Esophagus muscularis mucosa (tissue), 4 donors: Measurements from ENCODE around the gene LNPEP. TPM values are rescaled to one million over a fixed set of nuclear protein-coding genes. Genes with fewer than 3 reads are reported as not detected.

Experiments used
- DNase-seq: peaks from one replicate; pipeline ENCODE4 v3.0.0-alpha.2; 2017; ENCODE audit errors: extremely low spot score
- H3K27ac ChIP-seq, 4 donors: fragments of 200-600 bp; sonication (generic); replicated peaks in 1 of 4; 1 replicate in 3 of 4; 2 replicates in 1 of 4; pipeline ENCODE4 v1.5.1; 2016 to 2019; ENCODE audit warnings: mild to moderate bottlenecking in 1 of 4
- H3K27me3 ChIP-seq, 4 donors: fragments of 200-600 bp; sonication (generic); one replicate each; pipeline versions ENCODE4 v1.5.1 to v1.6.0; 2016 to 2019
- H3K36me3 ChIP-seq, 4 donors: fragments of 200-600 bp; sonication (generic); one replicate each; pipeline ENCODE4 v1.5.1; 2016 to 2019
- H3K4me1 ChIP-seq, 4 donors: fragments of 200-600 bp; sonication (generic); one replicate each; pipeline ENCODE4 v1.5.1; 2016 to 2019
- H3K4me3 ChIP-seq, 4 donors: fragments of 200-600 bp; sonication (generic); 1 replicate in 2 of 4; 2 replicates in 2 of 4; pipeline ENCODE4 v1.5.1; 2016 to 2019; ENCODE audit warnings: mild to moderate bottlenecking in 4 of 4, moderate library complexity in 1 of 4
- H3K9me3 ChIP-seq, 4 donors: fragments of 200-600 bp; sonication (generic); 1 replicate in 3 of 4; 2 replicates in 1 of 4; pipeline ENCODE4 v1.5.1; 2016 to 2019
- CTCF ChIP-seq, 3 experiments: fragments of 200-600 bp in 2 of 3; fragments of 450-650 bp in 1 of 3; sonication (generic) in 2 of 3; IDR thresholded peaks; one replicate each; pipeline ENCODE4 v1.5.1; 2017 to 2019; ENCODE audit warnings: antibody characterized with exemption in 3 of 3, mild to moderate bottlenecking in 2 of 3, moderate library complexity in 1 of 3
- EP300 ChIP-seq: sonication (generic); formaldehyde crosslinking; IDR thresholded peaks from one replicate; pipeline ENCODE4 v1.6.1; 2017; ENCODE audit warnings: antibody characterized with exemption
- POLR2A ChIP-seq: fragments of 450-650 bp; IDR thresholded peaks from one replicate; pipeline ENCODE4 v1.6.1; 2017; ENCODE audit warnings: antibody characterized with exemption, moderate library complexity, mild to moderate bottlenecking, low read depth
- POLR2AphosphoS5 ChIP-seq, 2 donors: sonication (generic); formaldehyde crosslinking; IDR thresholded peaks; one replicate each; pipeline ENCODE4 v1.6.1; 2017; ENCODE audit warnings: antibody characterized with exemption in 2 of 2
- WGBS: methylation state at CpG from one replicate; pipeline ENCODE4 v1.1.5; 2018; 5-methylcytosine and 5-hydroxymethylcytosine counted together
- intact Hi-C: fragments of 100-400 bp; cut with DNase I; formaldehyde crosslinking; loops from one replicate; pipeline ENCODE4 v1.15.1; 2023
- total RNA-seq, 4 donors: library from RNA; depleted of rRNA; stranded (reverse); fragments of >200 nt; gene quantifications; one replicate each; pipeline versions ENCODE4 v1.1.0 to v1.2.1, GENCODE V29; 2016

Gene LNPEP
- total RNA-seq, 4 donors from 2014 or later, result 55.2 to 80.2 (median 65.6) TPM

DNA sequence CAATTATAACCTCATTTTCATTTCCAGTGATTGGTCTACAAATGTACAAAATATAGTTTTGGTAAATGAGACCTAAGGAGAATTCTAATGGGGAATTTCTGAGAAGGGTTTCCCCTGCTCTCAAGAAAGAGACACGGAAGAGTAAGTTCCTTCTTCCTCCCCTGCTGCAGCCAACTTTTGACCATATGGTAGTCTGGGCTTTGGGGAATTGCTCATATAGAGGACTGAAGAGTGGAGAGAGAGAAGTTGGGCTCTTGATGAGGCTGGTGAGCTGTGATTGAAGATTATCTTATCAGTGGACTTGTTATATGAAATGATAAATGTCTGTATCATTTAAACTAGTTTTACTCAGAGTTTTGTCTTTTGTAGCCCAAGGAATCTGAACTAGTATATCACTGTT is 4.3 kb upstream of the LNPEP start:
- Histone ChIP-seq H3K4me1 (peaks cover 22 to 26% (median 25%) of the 10 kb centered on the region in 4 donors), H3K4me3 (no peak overlapping the region), H3K27me3 (no peaks in the 10 kb centered on the region), H3K9me3 (no peaks in the 10 kb centered on the region), H3K36me3 (no peaks in the 10 kb centered on the region), H3K27ac (no peak overlapping the region)
- TF ChIP-seq POLR2A (no peak), CTCF (IDR thresholded peaks at IDR 0.05) (no peak), POLR2AphosphoS5 (IDR thresholded peaks at IDR 0.05) (no peak), EP300 (no peak)
- WGBS, result 86% methylated on average over 1 of the region's 1 CpG
- intact Hi-C loops, result loop anchor here (10.0 kb wide), 1 partner anchor 233 kb away; no protein-coding TSS in a partner anchor
- no peak for DNase-seq

DNA sequence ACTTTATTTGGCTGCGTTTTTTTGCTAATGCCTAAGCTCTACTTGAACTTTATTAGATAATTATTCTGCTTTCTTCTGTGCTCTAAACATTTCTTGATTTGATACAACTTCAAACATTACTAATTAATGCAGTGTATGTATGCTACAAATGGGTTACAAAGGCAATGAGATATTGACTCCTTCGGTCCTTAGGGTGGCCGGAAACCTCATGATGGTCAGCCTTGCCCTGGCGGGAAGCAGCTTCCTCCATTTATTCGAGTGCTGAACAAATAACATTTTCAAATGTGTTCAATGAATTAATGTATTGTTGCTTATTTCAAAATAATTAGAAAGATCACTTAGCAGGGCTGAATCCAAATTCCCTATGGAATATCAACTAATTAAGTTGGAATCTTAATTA is 3.9 kb upstream of the LNPEP start:
- Histone ChIP-seq H3K27me3 (no peaks in the 10 kb centered on the region), H3K4me1 (peaks cover 22 to 29% (median 27%) of the 10 kb centered on the region in 4 donors), H3K9me3 (no peaks in the 10 kb centered on the region), H3K36me3 (no peaks in the 10 kb centered on the region), H3K4me3 (no peak overlapping the region), H3K27ac (no peak overlapping the region)
- no peak for DNase-seq
- intact Hi-C loops, result loop anchor here (10.0 kb wide), 1 partner anchor 233 kb away; no protein-coding TSS in a partner anchor
- WGBS, result 91% methylated on average over 5 of the region's 5 CpGs
- no peak for TF ChIP-seq CTCF (IDR thresholded peaks at IDR 0.05)
- TF ChIP-seq POLR2AphosphoS5 (IDR thresholded peaks at IDR 0.05), result no peak
- TF ChIP-seq EP300, result no peak
- TF ChIP-seq POLR2A, result no peak

GRCh38 chr5:96933764-96934707 is 1.8 kb upstream of the LNPEP start:
- Histone ChIP-seq H3K4me3 (peak overlapping the region; percentile 87 to 95 (median 92)), H3K36me3 (no peaks in the 10 kb centered on the region), H3K4me1 (peaks cover 40 to 49% (median 46%) of the 10 kb centered on the region in 4 donors), H3K27me3 (no peaks in the 10 kb centered on the region), H3K9me3 (no peaks in the 10 kb centered on the region), H3K27ac (peak overlapping the region; percentile 97 to 98 (median 98))
- intact Hi-C loops, result loop anchor here (10.0 kb wide), 1 partner anchor 231 kb away; no protein-coding TSS in a partner anchor
- 15% methylated on average over 13 of the region's 13 CpGs for WGBS
- TF ChIP-seq POLR2A (no peak), POLR2AphosphoS5 (IDR thresholded peaks at IDR 0.05) (no peak), EP300 (no peak), CTCF (IDR thresholded peaks at IDR 0.05) (no peak)
- DNase-seq, result no peak

GRCh38 chr5:96934708-96935558 is 947 bp upstream of the LNPEP start:
- peak; percentile 76 for TF ChIP-seq POLR2AphosphoS5 (IDR thresholded peaks at IDR 0.05)
- peak; percentile 55 for TF ChIP-seq POLR2A
- TF ChIP-seq CTCF (IDR thresholded peaks at IDR 0.05), result peak in 1 of 3 experiments; percentile 14
- no peak for TF ChIP-seq EP300
- Histone ChIP-seq H3K9me3 (no peaks in the 10 kb centered on the region), H3K27me3 (no peaks in the 10 kb centered on the region), H3K36me3 (no peaks in the 10 kb centered on the region), H3K4me3 (peak overlapping the region; percentile 87 to 95 (median 92)), H3K4me1 (peaks cover 42 to 56% (median 55%) of the 10 kb centered on the region in 4 donors), H3K27ac (peak overlapping the region; percentile 97 to 98 (median 98))
- DNase-seq, result peak; percentile 97
- intact Hi-C loops, result loop anchor here (5.0 to 10.0 kb wide), 3 partner anchors 58 to 230 kb away; partner anchors contain the start of genes ERAP1 and ERAP2
- under 1% methylated on average over 22 of the region's 80 CpGs for WGBS
